ENCODE results near the gene LDB2.
"Not testable (repeated sequence)": the region's sequence is repeated elsewhere in the genome, so short reads cannot be mapped to it uniquely, and the experiment has no call there.

Gene LDB2

GRCh38 chr4:16646459-16646858 is 252.0 kb downstream of the LDB2 start:
- no peak for DNase-seq (ENCODE audit: low read depth, low spot score)

- DNase-seq (ENCODE audit: low read depth, low spot score), result no peak
These were observed 254.6 kb downstream of the LDB2 start for GRCh38 chr4:16643893-16644292.

- no peak for DNase-seq (ENCODE audit: low read depth, low spot score)
These were observed 255.5 kb downstream of the LDB2 start for GRCh38 chr4:16642897-16643296.

- DNase-seq (ENCODE audit: low read depth, low spot score), result no peak
These were observed 256.5 kb downstream of the LDB2 start for GRCh38 chr4:16641971-16642370.

GRCh38 chr4:16636912-16637630 is 261.4 kb downstream of the LDB2 start:
- DNase-seq (ENCODE audit: low read depth, low spot score), result no peak

GRCh38 chr4:16636304-16636703 is 262.1 kb downstream of the LDB2 start:
- DNase-seq (ENCODE audit: low read depth, low spot score), result no peak

- not testable (repeated sequence) for DNase-seq (ENCODE audit: low read depth, low spot score)
These were observed 269.2 kb downstream of the LDB2 start for GRCh38 chr4:16629274-16629673.

GRCh38 chr4:16628835-16629234 is 269.6 kb downstream of the LDB2 start:
- DNase-seq (ENCODE audit: low read depth, low spot score), result not testable (repeated sequence)

- no peak for DNase-seq (ENCODE audit: low read depth, low spot score)
These were observed 270.4 kb downstream of the LDB2 start for GRCh38 chr4:16627999-16628398.

GRCh38 chr4:16626945-16627344 is 271.5 kb downstream of the LDB2 start:
- DNase-seq (ENCODE audit: low read depth, low spot score), result no peak

GRCh38 chr4:16622826-16623225 is 275.6 kb downstream of the LDB2 start:
- DNase-seq (ENCODE audit: low read depth, low spot score), result no peak

GRCh38 chr4:16617435-16617834 is 281.0 kb downstream of the LDB2 start:
- DNase-seq (ENCODE audit: low read depth, low spot score), result no peak

- no peak for DNase-seq (ENCODE audit: low read depth, low spot score)
These were observed 281.4 kb downstream of the LDB2 start for GRCh38 chr4:16617011-16617410.

GRCh38 chr4:16609170-16609758 is 289.2 kb downstream of the LDB2 start:
- DNase-seq (ENCODE audit: low read depth, low spot score), result no peak

GRCh38 chr4:16608611-16609125 is 289.8 kb downstream of the LDB2 start:
- no peak for DNase-seq (ENCODE audit: low read depth, low spot score)

GRCh38 chr4:16608123-16608522 is 290.3 kb downstream of the LDB2 start:
- DNase-seq (ENCODE audit: low read depth, low spot score), result no peak

GRCh38 chr4:16607241-16608066 is 291.0 kb downstream of the LDB2 start:
- no peak for DNase-seq (ENCODE audit: low read depth, low spot score)

GRCh38 chr4:16606691-16607090 is 291.8 kb downstream of the LDB2 start:
- DNase-seq (ENCODE audit: low read depth, low spot score), result no peak

GRCh38 chr4:16603178-16603577 is 295.3 kb downstream of the LDB2 start:
- no peak for DNase-seq (ENCODE audit: low read depth, low spot score)

- no peak for DNase-seq (ENCODE audit: low read depth, low spot score)
These were observed 299.7 kb downstream of the LDB2 start for GRCh38 chr4:16598597-16599206.

GRCh38 chr4:16597845-16598596 is 300.4 kb downstream of the LDB2 start:
- no peak for DNase-seq (ENCODE audit: low read depth, low spot score)

All from iPS DF 19.7 (cell line).